ENCODE results near the gene RITA1.

DNA sequence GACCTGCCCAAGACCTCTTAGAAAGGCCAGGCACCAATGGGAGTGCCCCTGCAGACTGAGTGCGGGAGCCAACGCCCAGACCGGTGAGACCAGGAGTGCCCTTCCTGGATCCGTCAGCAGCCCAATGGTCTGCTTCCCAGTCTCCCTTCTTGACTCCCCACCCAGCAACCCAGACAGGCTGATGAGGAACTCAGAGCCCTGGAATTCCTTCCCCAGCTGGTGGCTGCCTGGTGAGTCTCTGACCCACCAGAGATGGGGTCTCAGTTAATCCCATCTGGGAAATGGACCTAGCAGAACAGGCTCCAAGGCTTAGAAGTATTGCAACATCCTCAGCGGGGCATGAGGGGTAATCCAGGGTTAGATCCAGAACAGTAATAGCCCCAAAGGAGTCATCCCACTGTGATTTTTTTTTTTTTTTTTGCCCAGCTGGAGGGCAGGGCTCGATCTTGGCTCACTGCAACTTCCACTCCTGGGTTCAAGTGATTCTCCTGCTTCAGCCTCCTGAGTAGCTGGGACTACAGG is 48.5 kb upstream of the RITA1 start:
- TF ChIP-seq CTCF (IDR thresholded peaks at IDR 0.05) = no peak
- no peak for TF ChIP-seq EZH2 (IDR thresholded peaks at IDR 0.05; ENCODE audit: borderline replicate concordance, insufficient read depth, low read depth, low read length, poor library complexity, severe bottlenecking)
